Measurements from ENCODE around the gene SHMT1. TPM values are rescaled to one million over a fixed set of nuclear protein-coding genes. Genes with fewer than 3 reads are reported as not detected.

SHMT1 gene
- total RNA-seq, 2 experiments from 2014 or later = 49.2 to 49.9 TPM

DNA sequence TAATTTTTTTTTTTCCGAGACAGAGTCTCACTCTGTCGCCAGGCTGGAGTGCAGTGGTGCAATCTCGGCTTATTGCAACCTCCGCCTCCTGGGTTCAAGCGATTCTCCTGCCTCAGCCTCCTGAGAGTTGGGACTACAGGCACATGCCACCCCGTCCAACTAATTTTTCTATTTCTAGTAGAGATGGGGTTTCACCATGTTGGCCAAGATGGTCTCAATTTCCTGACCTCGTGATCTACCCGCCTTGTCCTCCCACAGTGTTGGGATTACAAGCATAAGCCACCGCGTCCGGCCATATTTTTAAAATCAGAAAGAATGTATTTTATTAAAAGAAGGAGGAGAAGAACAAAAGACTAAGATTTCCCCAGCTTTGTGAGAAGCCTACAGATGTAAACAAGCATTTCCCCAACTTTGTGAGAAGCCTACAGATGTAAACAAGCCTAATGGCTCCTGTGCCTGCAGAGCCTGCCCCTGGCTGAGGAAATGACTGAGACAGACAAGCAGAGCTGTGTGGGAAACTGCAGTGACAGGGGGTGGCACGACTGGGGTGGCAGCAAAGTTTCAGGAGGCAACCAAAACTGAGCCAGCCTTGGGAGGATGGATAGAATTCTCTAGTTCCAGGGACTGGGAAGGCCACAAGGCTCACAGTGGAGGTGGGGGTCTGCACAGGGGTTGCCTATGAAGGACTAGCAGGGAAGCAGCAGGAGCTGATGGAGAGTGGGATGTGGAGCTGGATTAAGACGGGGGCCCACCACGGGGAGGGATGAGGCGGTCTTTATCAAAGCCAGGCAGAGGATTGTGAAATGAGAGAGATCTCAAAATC is 71.4 kb downstream of the SHMT1 start:
- no peak for DNase-seq
- POLR2A ChIA-PET = interaction anchor here (1.0 kb wide), 1 partner anchor 17 kb away, joined by 3 read pairs; no protein-coding TSS in a partner anchor
- intact Hi-C loops (cut with micrococcal nuclease) = no loop called here
- H3K9me3 Mint-ChIP-seq = no peaks in the 10 kb centered on the region
- CTCF ChIA-PET = no interaction called here
- peaks cover 32% of the 10 kb centered on the region for H3K36me3 Mint-ChIP-seq
- H3K4me3 Mint-ChIP-seq = no peak overlapping the region
- H3K27me3 Mint-ChIP-seq = no peaks in the 10 kb centered on the region
- H3K4me1 Mint-ChIP-seq (ENCODE audit: low read depth) = no peaks in the 10 kb centered on the region
- H3K27ac Mint-ChIP-seq = no peak overlapping the region

DNA sequence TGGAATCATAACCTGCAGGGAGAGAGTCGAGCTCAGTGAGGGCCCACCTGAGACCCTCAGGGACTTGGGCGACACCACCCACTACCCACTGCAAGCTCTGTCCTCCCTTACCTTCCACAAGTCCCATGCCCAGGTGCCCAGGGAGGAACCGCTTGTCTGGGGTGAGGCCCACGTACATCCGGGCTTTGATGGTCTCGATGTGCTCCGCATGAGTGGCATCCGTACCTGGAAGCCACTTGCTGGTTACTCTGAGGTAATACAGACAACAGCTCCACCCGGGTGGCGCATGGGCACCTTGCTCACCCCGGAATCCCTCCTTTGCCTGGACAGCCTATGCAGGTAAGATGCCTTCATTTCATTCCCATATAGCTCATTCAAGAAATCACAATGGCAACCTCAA is 78.1 kb downstream of the SHMT1 start:
- no peak overlapping the region for H3K27ac Mint-ChIP-seq
- intact Hi-C loops (cut with micrococcal nuclease) = no loop called here
- no peak for DNase-seq
- peaks cover 47% of the 10 kb centered on the region for H3K36me3 Mint-ChIP-seq
- no peaks in the 10 kb centered on the region for H3K9me3 Mint-ChIP-seq
- no peak overlapping the region for H3K4me3 Mint-ChIP-seq
- no peaks in the 10 kb centered on the region for H3K27me3 Mint-ChIP-seq
- CTCF ChIA-PET = interaction anchor here (0.6 to 1.0 kb wide), 2 partner anchors 37 to 68 kb away, joined by 3 read pairs; no protein-coding TSS in a partner anchor
- H3K4me1 Mint-ChIP-seq (ENCODE audit: low read depth) = no peaks in the 10 kb centered on the region
- POLR2A ChIA-PET = interaction anchor here (0.6 to 0.7 kb wide), 2 partner anchors 8 to 11 kb away, joined by 3 read pairs; no protein-coding TSS in a partner anchor

DNA sequence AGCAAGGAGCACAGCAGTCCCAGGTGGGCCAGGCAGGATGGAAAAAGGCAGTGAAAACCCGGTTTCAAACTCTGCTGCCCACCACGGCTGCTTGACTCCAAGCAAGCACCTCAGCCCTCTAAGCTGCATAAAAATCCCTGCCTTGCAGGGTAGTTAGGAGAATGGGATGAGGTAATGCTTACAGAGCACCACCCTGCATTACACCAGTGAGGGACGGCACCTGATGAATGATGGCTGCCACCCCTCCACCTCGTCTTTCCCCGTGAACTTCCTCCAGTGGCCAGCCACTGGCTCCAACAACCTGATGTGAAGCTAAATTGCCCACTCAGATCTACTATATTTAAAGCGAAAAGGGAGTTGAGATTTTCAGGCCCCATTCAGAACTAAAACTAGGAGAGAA is 81.6 kb downstream of the SHMT1 start:
- ChIA-PET CTCF (no interaction called here), POLR2A (no interaction called here)
- no peak for DNase-seq
- Mint-ChIP-seq H3K36me3 (peaks cover 47% of the 10 kb centered on the region), H3K4me1 (ENCODE audit: low read depth) (no peaks in the 10 kb centered on the region), H3K27ac (no peak overlapping the region), H3K4me3 (no peak overlapping the region), H3K27me3 (no peaks in the 10 kb centered on the region), H3K9me3 (no peaks in the 10 kb centered on the region)
- intact Hi-C loops (cut with micrococcal nuclease) = no loop called here

DNA sequence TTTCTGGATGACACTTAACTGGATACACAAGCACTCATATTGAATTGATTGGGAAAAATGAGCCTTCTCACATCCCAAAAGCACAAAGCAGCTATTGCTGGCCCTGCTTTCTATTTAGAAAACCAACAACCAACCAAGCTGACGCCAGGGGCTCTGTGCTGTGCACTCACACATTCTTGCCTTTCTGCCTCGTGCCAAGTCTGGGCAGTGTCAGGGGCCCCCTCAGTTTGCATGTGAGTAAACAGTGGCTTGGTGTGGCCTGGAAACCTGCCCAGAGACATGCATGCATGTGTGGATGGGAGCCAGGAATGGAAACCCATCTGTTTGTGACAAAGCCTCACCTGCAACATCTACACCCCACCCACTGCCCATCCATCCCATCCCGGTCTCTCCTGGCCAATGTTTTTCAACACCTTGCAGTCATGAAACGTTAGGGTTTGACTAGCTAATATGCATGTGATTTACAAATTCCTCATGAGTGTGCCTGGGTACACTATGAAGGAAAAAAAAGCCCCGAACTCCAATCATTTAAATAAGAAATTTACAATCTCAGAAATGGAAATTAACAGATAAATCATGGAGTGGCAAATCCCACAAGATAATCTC is 82.5 kb downstream of the SHMT1 start:
- CTCF ChIA-PET = no interaction called here
- no peaks in the 10 kb centered on the region for H3K9me3 Mint-ChIP-seq

DNA sequence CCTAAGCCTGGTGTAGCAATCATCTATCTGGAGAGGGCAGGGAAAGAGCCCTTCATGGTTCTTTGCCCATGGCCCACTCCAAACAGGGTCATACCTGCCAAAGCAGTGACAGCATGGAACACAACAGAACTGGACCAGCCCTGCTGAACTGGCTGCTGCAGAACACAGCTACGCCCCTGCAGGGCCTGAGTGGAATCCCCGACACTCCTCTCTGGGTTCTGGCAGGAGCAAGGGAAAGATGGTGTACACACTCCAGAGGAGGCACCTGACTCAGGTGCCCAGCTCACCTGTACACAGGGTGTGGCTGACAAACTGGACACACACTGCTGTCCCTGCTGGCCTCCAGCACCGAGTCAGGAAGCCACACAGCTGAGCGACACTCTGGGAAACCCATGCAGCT is 83.1 kb downstream of the SHMT1 start:
- CTCF ChIA-PET = no interaction called here
- H3K27me3 Mint-ChIP-seq = no peaks in the 10 kb centered on the region
- no peak overlapping the region for H3K4me3 Mint-ChIP-seq
- H3K4me1 Mint-ChIP-seq (ENCODE audit: low read depth) = no peaks in the 10 kb centered on the region
- DNase-seq = no peak
- peaks cover 45% of the 10 kb centered on the region for H3K36me3 Mint-ChIP-seq
- no peaks in the 10 kb centered on the region for H3K9me3 Mint-ChIP-seq
- H3K27ac Mint-ChIP-seq = no peak overlapping the region
- intact Hi-C loops (cut with micrococcal nuclease) = no loop called here
- POLR2A ChIA-PET = no interaction called here

More for the DNA sequence above, 82.5 kb downstream of the SHMT1 start:
- no peaks in the 10 kb centered on the region for H3K27me3 Mint-ChIP-seq
- no peak overlapping the region for H3K27ac Mint-ChIP-seq
- POLR2A ChIA-PET = no interaction called here
- H3K4me1 Mint-ChIP-seq (ENCODE audit: low read depth) = no peaks in the 10 kb centered on the region
- no peak overlapping the region for H3K4me3 Mint-ChIP-seq
- peaks cover 49% of the 10 kb centered on the region for H3K36me3 Mint-ChIP-seq
- intact Hi-C loops (cut with micrococcal nuclease) = no loop called here
- no peak for DNase-seq

DNA sequence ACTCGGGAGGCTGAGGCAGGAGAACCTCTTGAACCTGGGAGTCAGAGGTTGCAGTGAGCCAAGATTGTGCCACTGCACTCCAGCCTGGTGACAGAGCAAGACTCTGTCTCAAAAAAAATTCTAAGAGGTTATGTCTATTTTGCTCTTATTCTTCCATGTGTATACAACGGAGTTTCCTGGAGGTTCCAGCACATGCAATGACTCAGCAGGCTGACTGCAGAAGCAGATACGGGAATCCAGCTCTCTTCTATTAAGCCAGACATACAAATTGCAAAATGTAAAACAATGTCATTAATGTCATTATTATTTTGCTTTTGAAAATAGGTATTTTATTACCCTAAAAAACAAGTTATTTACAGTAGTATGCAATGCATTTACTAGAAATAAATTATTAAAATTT is 84.5 kb downstream of the SHMT1 start:
- H3K4me1 Mint-ChIP-seq (ENCODE audit: low read depth) = no peaks in the 10 kb centered on the region
- H3K4me3 Mint-ChIP-seq = no peak overlapping the region
- CTCF ChIA-PET = no interaction called here
- H3K27ac Mint-ChIP-seq = no peak overlapping the region
- H3K27me3 Mint-ChIP-seq = no peaks in the 10 kb centered on the region
- POLR2A ChIA-PET = no interaction called here
- intact Hi-C loops (cut with micrococcal nuclease) = no loop called here
- H3K9me3 Mint-ChIP-seq = no peaks in the 10 kb centered on the region
- peaks cover 38% of the 10 kb centered on the region for H3K36me3 Mint-ChIP-seq
- no peak for DNase-seq

Small RNAs within 50 kb of the gene (microRNA-seq; reads per million reads assigned to microRNA genes)
- gene MIR6778 (ENCODE audit: borderline microRNAs expressed, borderline number of aligned reads, borderline replicate concordance) = not detected

Other genes starting within 250 kb of the SHMT1 start
- gene ALKBH5, start 179.7 kb downstream of the SHMT1 start, total RNA-seq = 100 to 1,000 TPM; 122 to 127 TPM
- 10 to 100 TPM; 27.3 to 27.5 TPM for gene LLGL1, start 137.9 kb downstream of the SHMT1 start, total RNA-seq
- gene FLII, start 104.8 kb downstream of the SHMT1 start, total RNA-seq = 100 to 1,000 TPM; 357 to 359 TPM
- 1 to 10 TPM; 6.5 to 6.8 TPM for gene MIEF2, start 102.9 kb downstream of the SHMT1 start, total RNA-seq
- gene TOP3A, start 48.6 kb downstream of the SHMT1 start, total RNA-seq = 10 to 100 TPM; 52.4 to 53.0 TPM
- 10 to 100 TPM; 11.1 to 11.3 TPM for gene SMCR8, start 48.3 kb downstream of the SHMT1 start, total RNA-seq
- not detected for gene EVPLL, start 14.2 kb upstream of the SHMT1 start, total RNA-seq
- under 1 TPM in 1 of 2 experiments, not detected in 1; 0.19 TPM for gene LGALS9C, start 113.2 kb upstream of the SHMT1 start, total RNA-seq

All from activated CD4-positive, alpha-beta memory T cell treated with anti-CD3 and anti-CD28 coated beads for 36 hours (primary cell).